ENCODE data around the gene MROH8.
A peak's percentile ranks its signal among the peaks of the same experiment; 100 is the strongest.

MROH8 gene

DNA sequence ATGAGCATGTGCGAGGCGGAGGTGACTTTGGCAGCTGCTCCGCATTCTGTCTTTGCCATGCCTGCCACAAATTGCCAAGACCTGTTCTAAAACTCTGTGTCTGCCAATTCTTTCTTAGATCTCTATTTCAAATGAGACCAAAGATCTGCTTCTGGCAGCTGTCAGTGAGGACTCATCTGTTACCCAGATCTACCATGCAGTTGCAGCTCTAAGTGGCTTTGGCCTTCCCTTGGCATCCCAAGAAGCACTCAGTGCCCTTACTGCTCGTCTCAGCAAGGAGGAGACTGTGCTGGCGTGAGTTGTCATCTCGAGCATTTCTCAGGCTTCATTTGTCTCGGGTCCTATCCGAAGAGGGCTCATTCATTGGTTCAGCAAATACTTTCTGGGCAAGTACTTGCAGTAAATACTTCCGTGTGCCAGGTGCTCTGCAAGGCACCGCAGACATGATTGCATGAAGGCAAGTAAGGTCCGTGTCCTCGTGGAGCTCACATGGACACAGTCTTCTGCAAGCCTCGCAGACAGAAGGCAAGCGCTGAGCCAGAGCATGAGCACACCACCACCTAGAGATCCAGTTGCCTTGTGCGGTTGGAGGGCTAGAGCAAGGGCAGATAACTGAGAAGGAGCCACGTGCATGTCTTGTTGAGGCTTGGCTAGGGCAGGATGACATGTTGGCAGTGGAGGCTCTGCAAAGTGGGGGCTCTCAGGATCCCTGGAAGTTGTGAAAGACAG is 19.7 kb upstream of the MROH8 start:
- no peak for DNase-seq

DNA sequence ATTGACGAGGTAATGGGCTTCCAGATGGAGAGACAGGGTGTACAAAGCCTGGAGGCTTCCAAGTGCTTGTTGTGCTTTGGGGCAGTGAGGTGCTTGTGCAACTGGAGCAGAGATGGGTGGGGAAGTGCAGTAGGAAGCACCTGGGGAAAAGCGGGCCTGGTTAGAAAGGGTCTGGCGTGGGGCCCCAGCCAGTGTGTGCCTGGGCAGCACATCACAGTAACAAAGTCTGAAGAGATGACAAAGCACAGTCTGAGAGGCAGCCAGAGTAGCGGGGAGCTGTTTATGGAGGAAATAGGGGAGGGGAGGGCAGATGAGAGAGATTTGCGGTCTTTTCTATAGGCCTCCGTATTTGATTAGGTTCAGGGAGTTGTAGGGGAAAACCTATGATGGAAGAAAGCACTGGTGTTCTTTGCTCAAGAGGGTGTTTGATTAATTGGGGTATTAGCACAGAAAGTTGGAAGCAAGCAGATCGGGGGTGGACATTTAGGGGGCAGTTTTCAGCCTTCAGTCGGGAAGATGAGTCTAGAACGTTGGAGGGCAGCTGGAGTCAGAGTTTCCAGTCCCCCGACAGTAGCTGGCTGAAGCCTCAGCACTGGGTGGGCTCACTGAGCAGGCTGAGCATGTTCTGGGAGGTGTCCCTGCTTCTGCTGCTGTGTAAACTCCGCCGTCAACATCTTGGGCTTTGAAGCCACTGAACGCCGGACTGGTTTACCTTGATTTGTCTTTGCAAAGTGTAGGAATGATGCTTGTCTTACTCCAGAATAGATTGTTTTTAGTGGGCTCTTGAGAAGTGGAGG is 15.5 kb upstream of the MROH8 start:
- DNase-seq, result no peak

GRCh38 chr20:37193821-37194220 is 14.5 kb upstream of the MROH8 start:
- no peak for DNase-seq

- no peak for DNase-seq
These were observed 13.9 kb upstream of the MROH8 start for GRCh38 chr20:37193226-37193625.

DNA sequence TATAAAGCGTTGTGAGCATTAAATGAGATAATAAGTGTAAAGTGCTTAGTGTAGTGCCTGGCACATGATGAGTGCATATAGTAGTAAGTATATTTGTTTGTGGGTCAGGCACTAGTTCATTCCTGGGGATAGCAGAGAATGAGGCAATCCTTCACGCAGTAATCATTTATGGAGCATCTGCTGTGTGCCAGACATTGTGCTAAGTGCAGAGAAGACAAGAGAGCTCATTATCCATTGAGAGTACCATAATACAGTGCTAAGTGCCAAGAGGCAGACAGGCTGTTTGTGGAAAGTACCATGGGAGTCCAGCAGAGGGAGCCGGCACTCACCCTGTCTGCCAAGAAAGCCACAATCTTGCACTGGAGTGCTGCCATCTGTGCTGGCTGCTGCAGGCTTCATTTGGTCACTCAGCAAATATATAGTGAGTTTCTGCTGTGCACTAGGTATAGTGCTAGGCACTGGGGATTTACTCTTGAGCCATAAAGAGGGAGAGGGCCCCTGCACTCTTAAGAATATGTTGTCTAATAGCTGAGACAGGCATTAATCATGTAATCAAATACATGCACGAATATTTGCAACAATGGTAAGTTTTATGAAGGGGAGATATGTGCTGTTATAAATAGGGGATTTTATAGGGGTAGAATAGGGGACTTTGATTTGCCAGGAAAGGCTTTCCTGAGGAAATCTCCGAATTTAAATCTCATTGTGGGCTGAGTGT is 12.9 kb upstream of the MROH8 start:
- DNase-seq, result peak; percentile 88

DNA sequence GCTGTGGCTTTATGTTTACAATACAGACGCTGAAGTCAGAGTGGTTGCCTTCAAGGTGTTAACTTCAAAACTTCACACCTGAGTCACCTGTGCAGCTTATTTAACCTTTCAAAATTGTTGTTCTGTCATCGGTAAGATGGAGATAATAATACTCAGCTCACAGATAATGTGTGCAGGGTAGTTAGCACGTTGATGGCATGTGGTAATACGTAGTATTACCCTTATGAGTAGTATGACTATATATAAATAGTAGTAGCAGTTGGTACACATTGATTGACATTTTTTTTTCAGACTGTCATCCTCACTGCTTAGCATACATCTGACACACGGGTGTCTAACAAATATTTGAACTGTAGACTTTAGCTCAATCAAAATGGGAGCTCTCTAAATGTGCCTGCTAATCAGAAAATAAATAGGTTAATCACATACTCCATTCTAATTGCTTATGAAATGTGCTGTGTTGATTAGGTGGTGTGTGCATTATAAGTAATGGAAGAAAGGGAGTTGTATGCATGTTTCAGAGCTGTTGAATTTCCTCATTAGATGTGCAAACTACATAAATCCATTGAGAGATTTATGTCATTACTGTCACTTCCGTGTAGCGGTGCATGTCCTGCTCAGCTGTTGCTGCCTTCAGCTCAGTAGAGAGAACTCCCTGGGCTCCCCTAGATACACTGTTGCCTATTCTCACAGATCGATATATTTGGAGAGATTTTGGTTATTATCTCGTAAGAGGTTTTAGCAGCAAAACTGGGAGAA is 11.2 kb upstream of the MROH8 start:
- peak; percentile 40 for DNase-seq

DNA sequence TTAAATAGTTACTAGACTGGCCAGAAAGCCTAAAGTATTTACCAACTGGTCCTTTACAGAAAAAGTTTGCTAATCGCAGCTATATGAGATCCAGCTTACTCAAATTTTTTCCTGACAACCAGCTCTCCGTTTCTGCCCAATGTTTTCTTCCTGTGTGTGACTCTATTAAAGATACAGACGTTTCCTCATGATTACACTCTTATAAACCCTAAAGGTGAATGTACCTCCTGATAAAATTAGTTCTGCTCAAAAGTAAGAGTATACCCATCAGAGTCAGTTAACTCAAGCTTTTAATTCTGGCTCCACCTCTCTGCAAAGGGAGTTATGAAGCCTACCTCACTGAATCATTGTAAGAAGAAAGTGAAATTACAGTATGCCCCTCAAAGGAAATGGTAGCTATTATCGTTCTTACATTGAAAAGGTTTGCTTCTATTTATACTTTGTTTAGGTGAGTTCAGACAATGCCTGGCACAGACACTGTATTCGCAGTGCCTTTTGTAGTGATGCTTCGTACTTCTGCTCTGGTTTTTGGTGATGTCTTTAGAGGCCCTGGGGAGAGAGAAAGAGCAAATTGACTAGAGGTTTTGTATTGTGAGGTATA is 10.2 kb upstream of the MROH8 start:
- DNase-seq, result no peak

DNA sequence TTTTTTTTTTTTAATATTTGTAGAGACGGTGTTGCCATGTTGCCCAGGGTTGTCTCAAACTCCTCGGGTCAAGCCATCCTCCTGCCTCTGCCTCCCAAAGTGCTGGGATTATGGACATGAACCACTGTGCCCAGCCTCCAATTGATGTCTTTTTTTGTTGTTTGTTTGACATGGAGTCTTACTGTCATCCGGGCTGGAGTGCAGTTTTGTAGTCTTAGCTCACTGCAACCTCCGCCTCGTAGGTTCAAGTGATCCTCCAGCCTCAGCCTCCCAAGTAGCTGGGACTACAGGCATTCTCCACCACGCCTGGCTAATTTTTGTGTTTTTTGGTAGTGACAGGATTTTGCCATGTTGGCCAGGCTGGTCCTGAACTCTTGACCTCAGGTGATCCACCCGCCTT is 9.4 kb upstream of the MROH8 start:
- no peak for DNase-seq

DNA sequence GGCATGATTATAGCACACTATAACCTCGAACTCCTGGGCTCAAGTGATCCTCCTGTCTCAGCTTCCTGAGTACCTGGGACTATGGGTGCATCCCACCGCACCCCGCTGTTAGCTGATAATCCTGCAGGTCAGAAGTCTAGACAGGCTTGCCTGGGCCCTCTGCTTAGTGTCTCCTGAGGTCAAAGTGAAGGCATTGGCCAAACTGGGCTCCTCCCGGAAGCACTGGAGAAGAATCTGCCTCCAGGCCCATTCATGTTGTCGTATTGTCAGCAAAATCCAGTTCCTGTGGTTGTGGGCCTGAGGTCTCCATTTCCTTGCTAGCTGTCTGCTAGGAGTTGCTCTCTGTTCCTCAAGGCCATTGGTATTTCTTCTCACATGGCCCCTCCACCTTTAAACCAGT is 6.3 kb upstream of the MROH8 start:
- DNase-seq, result no peak

- DNase-seq, result no peak
These were observed 556 bp upstream of the MROH8 start for GRCh38 chr20:37179683-37180524.

GRCh38 chr20:37172836-37173235 is 6.5 kb downstream of the MROH8 start:
- DNase-seq, result no peak

DNA sequence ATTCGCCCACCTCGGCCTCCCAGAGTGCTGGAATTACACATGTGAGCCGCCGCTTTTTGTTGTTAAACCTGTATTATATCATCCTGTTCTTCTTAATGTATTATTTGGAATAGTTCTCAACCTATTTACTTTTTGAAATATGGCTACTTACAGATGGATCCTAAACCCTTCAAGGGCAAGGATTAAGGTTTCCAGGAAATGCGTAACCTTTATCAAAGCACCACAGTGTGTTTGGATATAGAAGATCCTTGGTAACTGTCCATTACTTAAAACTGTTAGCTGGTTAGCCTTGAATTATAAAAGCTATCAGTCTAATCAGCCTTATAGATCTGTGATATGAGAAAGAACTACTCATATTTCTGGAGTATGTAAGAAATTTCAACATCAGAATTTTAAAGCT is 12.5 kb downstream of the MROH8 start:
- DNase-seq, result no peak

DNA sequence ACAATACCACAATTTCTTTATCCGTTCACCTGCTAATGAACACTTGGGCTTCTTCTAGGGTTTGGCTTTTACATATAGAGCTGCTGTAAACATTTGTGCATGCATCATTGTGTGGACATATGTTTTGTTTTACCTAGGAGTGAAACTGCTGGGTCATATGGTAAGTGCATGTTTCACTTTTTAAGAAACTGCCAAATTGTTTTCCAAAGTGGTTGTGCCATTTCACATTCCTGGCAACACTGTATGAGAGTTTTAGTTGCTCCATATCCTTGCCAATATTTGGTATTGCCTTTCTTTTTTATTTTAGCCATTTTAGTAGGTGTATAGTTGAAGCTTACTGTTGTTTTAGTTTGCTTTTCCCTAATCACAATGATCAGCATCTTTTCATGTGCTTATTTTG is 14.3 kb downstream of the MROH8 start:
- no peak for DNase-seq

DNA sequence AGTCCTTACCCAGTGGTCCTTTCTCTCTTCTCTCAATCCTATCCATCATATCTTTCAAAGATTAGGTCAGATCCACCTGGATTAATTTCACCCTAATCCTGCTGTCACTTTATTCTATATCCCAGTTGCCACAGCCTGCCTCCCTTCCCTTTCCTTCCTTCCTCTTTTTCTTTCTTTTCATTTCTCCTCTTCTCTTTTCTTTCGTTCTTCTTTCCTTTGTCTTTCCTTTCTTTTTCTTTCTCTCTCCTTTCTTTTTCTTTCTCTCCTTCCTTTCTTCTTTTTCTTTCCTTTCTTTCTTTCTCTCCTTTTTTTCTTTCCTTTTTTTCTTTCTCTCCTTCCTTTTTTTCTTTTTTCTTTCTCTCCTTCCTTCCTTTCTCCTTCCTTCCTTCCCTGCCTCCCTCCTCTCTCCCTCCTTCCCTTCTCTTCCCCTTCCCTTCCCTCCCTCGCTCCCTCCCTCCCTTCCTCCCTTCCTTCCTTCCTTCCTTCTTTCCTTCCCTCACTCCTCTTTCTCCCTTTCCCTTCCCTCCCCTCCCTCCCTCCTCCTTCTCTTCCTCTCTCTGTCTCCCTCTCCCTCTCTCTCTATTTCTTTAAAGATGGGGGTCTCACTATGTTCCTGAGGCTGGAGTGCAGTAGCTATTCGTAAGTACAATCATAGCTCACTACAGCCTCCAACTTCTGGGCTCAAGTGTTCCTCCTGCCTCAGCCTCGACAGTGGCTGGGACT is 15.4 kb downstream of the MROH8 start:
- no peak for DNase-seq

- no peak for DNase-seq
These were observed 16.7 kb downstream of the MROH8 start for GRCh38 chr20:37162646-37163045.

- DNase-seq, result no peak
These were observed 17.4 kb downstream of the MROH8 start for GRCh38 chr20:37161830-37162549.

- no peak for DNase-seq
These were observed 18.7 kb downstream of the MROH8 start for GRCh38 chr20:37160683-37161082.

DNA sequence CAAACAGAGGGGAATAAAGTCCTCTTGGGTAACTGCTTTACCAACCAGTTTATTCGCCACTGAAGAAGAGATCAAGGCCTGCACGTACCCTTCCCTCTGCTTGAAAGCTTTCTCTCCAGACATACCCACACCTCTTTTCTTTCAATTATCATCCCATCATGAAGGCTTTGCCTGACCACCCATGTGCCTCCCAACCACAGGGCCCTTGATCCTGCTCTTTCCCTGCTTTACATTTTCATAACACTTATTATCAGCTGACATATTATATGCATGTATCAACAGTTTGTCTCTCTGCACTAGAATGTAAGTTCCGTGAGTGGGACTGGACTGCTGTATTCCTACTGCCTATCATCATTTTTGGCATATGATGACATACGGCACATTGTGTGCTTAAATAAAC is 21.1 kb downstream of the MROH8 start:
- no peak for DNase-seq

- no peak for DNase-seq
These were observed 23.4 kb downstream of the MROH8 start for GRCh38 chr20:37155987-37156386.

DNA sequence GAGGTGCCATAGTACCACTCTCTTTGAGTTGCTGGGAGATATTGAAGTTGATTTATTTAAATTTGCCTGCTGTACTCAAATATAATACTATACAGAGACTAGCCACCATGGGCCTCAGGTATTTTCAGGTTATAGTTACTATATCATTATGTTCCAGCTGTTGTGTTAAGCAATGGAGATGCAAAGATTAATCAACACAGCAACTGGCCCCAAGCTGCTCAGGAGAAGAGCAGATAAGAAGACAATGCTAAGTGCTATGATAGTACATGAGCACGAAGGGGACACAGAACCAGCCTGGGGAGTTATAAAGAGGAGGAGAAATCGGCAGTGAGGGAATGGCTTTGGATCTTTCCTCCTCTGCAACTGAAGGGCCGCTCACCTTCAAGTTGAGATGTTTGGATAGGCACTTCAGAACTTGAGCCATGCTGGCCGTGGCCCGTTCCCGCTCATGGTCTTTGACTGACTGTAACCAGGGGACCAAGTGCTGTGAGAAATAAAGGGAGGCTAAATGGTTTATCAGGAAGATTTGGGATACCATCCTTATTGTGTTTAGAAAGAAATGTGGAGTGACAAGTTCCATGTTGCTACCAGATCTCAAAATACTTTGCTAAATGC is 24.6 kb downstream of the MROH8 start:
- DNase-seq, result no peak
